ENCODE results near the gene RNU5D-1. TPM values are rescaled to one million over a fixed set of nuclear protein-coding genes. Genes with fewer than 3 reads are reported as not detected.
"Not testable (repeated sequence)": the region's sequence is repeated elsewhere in the genome, so short reads cannot be mapped to it uniquely, and the experiment has no call there.

RNU5D-1 gene
- polyA plus RNA-seq, 1 experiment: not detected

- Histone ChIP-seq H3K4me3 (ENCODE audit: low read depth, low read length) (no peak overlapping the region), H3K36me3 (ENCODE audit: control insufficient read depth, insufficient read depth, low read length) (no peaks in the 10 kb centered on the region), H3K27me3 (ENCODE audit: control insufficient read depth, insufficient read depth, low read length) (no peaks in the 10 kb centered on the region)
- CTCF ChIA-PET: interaction anchor here (0.5 to 2.0 kb wide), 10 partner anchors 9 to 1214 kb away, joined by 3 to 11 read pairs (median 4); no protein-coding TSS in a partner anchor
- TF ChIP-seq CTCF (IDR thresholded peaks at IDR 0.05; ENCODE audit: insufficient read depth, low read depth, low read length): no peak
- POLR2A ChIA-PET: no interaction called here
- DNase-seq (ENCODE audit: low read depth): peak; percentile 77
Observed at GRCh38 chr1:44707112-44707881, 23.7 kb downstream of the RNU5D-1 start.

- H3K27me3 ChIP-seq (ENCODE audit: control insufficient read depth, insufficient read depth, low read length): no peaks in the 10 kb centered on the region
- DNase-seq (ENCODE audit: low read depth): no peak
- no peak overlapping the region for H3K4me3 ChIP-seq (ENCODE audit: low read depth, low read length)
- no peaks in the 10 kb centered on the region for H3K36me3 ChIP-seq (ENCODE audit: control insufficient read depth, insufficient read depth, low read length)
- ChIA-PET POLR2A (no interaction called here), CTCF (interaction anchor here (1.2 to 1.9 kb wide), 5 partner anchors 7 to 28 kb away, joined by 3 to 11 read pairs (median 5); no protein-coding TSS in a partner anchor)
- TF ChIP-seq CTCF (IDR thresholded peaks at IDR 0.05; ENCODE audit: insufficient read depth, low read depth, low read length): no peak
Observed at GRCh38 chr1:44705938-44706337, 25.0 kb downstream of the RNU5D-1 start.

- no peak for TF ChIP-seq CTCF (IDR thresholded peaks at IDR 0.05; ENCODE audit: insufficient read depth, low read depth, low read length)
- POLR2A ChIA-PET: no interaction called here
- CTCF ChIA-PET: interaction anchor here (1.9 kb wide), 1 partner anchor 9 kb away, joined by 5 read pairs; no protein-coding TSS in a partner anchor
Observed at GRCh38 chr1:44705470-44705869, 25.5 kb downstream of the RNU5D-1 start.

GRCh38 chr1:44701141-44701573 lies 29.8 kb downstream of the RNU5D-1 start:
- Histone ChIP-seq H3K4me3 (ENCODE audit: low read depth, low read length) (no peak overlapping the region), H3K27me3 (ENCODE audit: control insufficient read depth, insufficient read depth, low read length) (0 out of 2 replicates have a peak, but pooled peaks cover 1% of the 10 kb centered on the region), H3K36me3 (ENCODE audit: control insufficient read depth, insufficient read depth, low read length) (no peaks in the 10 kb centered on the region)
- no peak for DNase-seq (ENCODE audit: low read depth)
- no peak for TF ChIP-seq CTCF (IDR thresholded peaks at IDR 0.05; ENCODE audit: insufficient read depth, low read depth, low read length)
- ChIA-PET POLR2A (no interaction called here), CTCF (no interaction called here)

More at GRCh38 chr1:44705470-44705869, 25.5 kb downstream of the RNU5D-1 start:
- no peak for DNase-seq (ENCODE audit: low read depth)
- no peak overlapping the region for H3K4me3 ChIP-seq (ENCODE audit: low read depth, low read length)
- no peaks in the 10 kb centered on the region for H3K27me3 ChIP-seq (ENCODE audit: control insufficient read depth, insufficient read depth, low read length)
- H3K36me3 ChIP-seq (ENCODE audit: control insufficient read depth, insufficient read depth, low read length): no peaks in the 10 kb centered on the region

GRCh38 chr1:44700573-44700972 lies 30.4 kb downstream of the RNU5D-1 start:
- no peak for DNase-seq (ENCODE audit: low read depth)
- no peak for TF ChIP-seq CTCF (IDR thresholded peaks at IDR 0.05; ENCODE audit: insufficient read depth, low read depth, low read length)
- Histone ChIP-seq H3K4me3 (ENCODE audit: low read depth, low read length) (no peak overlapping the region), H3K36me3 (ENCODE audit: control insufficient read depth, insufficient read depth, low read length) (no peaks in the 10 kb centered on the region), H3K27me3 (ENCODE audit: control insufficient read depth, insufficient read depth, low read length) (peaks cover 1% of the 10 kb centered on the region; the same call in 1 of the 2 replicates)
- CTCF ChIA-PET: no interaction called here
- POLR2A ChIA-PET: no interaction called here

- H3K36me3 ChIP-seq (ENCODE audit: control insufficient read depth, insufficient read depth, low read length); H3K27me3 ChIP-seq (ENCODE audit: control insufficient read depth, insufficient read depth, low read length); DNase-seq (ENCODE audit: low read depth); H3K4me3 ChIP-seq (ENCODE audit: low read depth, low read length); POLR2A ChIA-PET: not testable (repeated sequence)
- CTCF ChIA-PET: interaction anchor here (2.3 kb wide), 1 partner anchor 7 kb away, joined by 8 read pairs; no protein-coding TSS in a partner anchor
Observed at GRCh38 chr1:44699375-44699774, 31.6 kb downstream of the RNU5D-1 start.
